HepG2 (cell line): ENCODE data around the gene TGM1. TPM values are rescaled to one million over a fixed set of nuclear protein-coding genes. Genes with fewer than 3 reads are reported as not detected.

ENCODE experiments used
- AHDC1 ChIP-seq: sonication (generic); formaldehyde crosslinking; IDR thresholded peaks from 2 replicates; pipeline ENCODE4 v1.5.1; 2020; ENCODE audit warnings: mild to moderate bottlenecking, missing genetic modification reagents, borderline replicate concordance
- CHD2 ChIP-seq: IDR thresholded peaks from 2 replicates; pipeline ENCODE4 v1.6.1; 2011; ENCODE audit warnings: low read depth, low read length, improper control_type of control experiment
- CHD4 ChIP-seq: fragments of 200-600 bp; sonication (generic); IDR thresholded peaks from 2 replicates; pipeline ENCODE4 v1.7.0; 2017; ENCODE audit warnings: mild to moderate bottlenecking, low read length, borderline replicate concordance
- CREB1 ChIP-seq, 2 experiments: fragments of 450-650 bp in 1 of 2; IDR thresholded peaks; 2 replicates each; pipeline ENCODE4 v1.6.1; 2016 to 2017; ENCODE audit warnings: control low read depth in 1 of 2, mild to moderate bottlenecking in 1 of 2, missing compliant biosample characterization in 1 of 2, missing genetic modification characterization in 1 of 2
- CREB3 ChIP-seq: sonication (generic); formaldehyde crosslinking; IDR thresholded peaks from 2 replicates; pipeline ENCODE4 v1.5.0; 2020; ENCODE audit warnings: missing genetic modification reagents
- KMT2B ChIP-seq: IDR thresholded peaks from 2 replicates; pipeline ENCODE4 v1.6.1; 2016; ENCODE audit warnings: missing genetic modification reagents, missing compliant biosample characterization
- MXD1 ChIP-seq: sonication (generic); formaldehyde crosslinking; IDR thresholded peaks from 2 replicates; pipeline ENCODE4 v1.4.0; 2020; ENCODE audit warnings: mild to moderate bottlenecking, missing genetic modification reagents
- PRDM10 ChIP-seq: sonication (generic); formaldehyde crosslinking; IDR thresholded peaks from 2 replicates; pipeline ENCODE4 v1.4.0; 2020; ENCODE audit warnings: low read depth, missing genetic modification reagents
- RCOR2 ChIP-seq: IDR thresholded peaks from 2 replicates; pipeline ENCODE4 v1.6.1; 2016; ENCODE audit warnings: missing biosample characterization, missing genetic modification reagents
- STAT5B ChIP-seq: sonication (generic); formaldehyde crosslinking; IDR thresholded peaks from 2 replicates; pipeline ENCODE4 v1.4.0; 2020; ENCODE audit warnings: missing genetic modification reagents
- TCF7L2 ChIP-seq: IDR thresholded peaks from 2 replicates; pipeline ENCODE4 v1.6.1; 2011; ENCODE audit warnings: mild to moderate bottlenecking, low read depth, low read length, moderate library complexity
- YY1 ChIP-seq: IDR thresholded peaks from 2 replicates; pipeline ENCODE4 v1.6.1; 2011; ENCODE audit warnings: low read length, low read depth, moderate library complexity, mild to moderate bottlenecking; ENCODE audit not compliant: insufficient read depth, insufficient replicate concordance
- ZNF256 ChIP-seq: sonication (generic); formaldehyde crosslinking; conservative IDR thresholded peaks from 2 replicates; pipeline ENCODE4 v1.4.0; 2020; ENCODE audit warnings: missing genetic modification reagents
- ZNF496 ChIP-seq: sonication (generic); formaldehyde crosslinking; IDR thresholded peaks from 2 replicates; pipeline ENCODE4 v1.8.1; 2023; ENCODE audit warnings: mild to moderate bottlenecking, moderate library complexity, missing genetic modification reagents; ENCODE audit not compliant: insufficient replicate concordance
- ZNF83 ChIP-seq: sonication (generic); formaldehyde crosslinking; IDR thresholded peaks from 2 replicates; pipeline ENCODE4 v1.4.0; 2020; ENCODE audit warnings: missing genetic modification reagents, mild to moderate bottlenecking, borderline replicate concordance
- ZNF841 ChIP-seq: sonication (generic); formaldehyde crosslinking; IDR thresholded peaks from 2 replicates; pipeline ENCODE4 v1.8.1; 2023; ENCODE audit warnings: missing genetic modification reagents, borderline replicate concordance
- ZSCAN25 ChIP-seq: sonication (generic); formaldehyde crosslinking; IDR thresholded peaks from 2 replicates; pipeline ENCODE4 v1.8.0; 2022; ENCODE audit warnings: mild to moderate bottlenecking, missing genetic modification reagents
- polyA plus RNA-seq, 8 experiments: library from polyadenylated mRNA; depleted of rRNA in 3 of 8; stranded (reverse) in 7 of 8; unstranded in 1 of 8; fragments of >200 nt; fragmentation: Illumina TruSeq in 4 of 8; extraction: Trizol in 4 of 8; gene quantifications; 2 replicates each; pipeline versions ENCODE4 v1.2.1 to v1.2.3, GENCODE V29; 2011 to 2016; ENCODE audit warnings: low read depth in 4 of 8, missing spikeins in 1 of 8, mixed read lengths in 1 of 8; ENCODE audit not compliant: insufficient read depth in 1 of 8
- total RNA-seq, 5 experiments: library from RNA; depleted of rRNA; stranded (reverse); fragments of >200 nt; fragmentation: Illumina TruSeq; extraction: Trizol; gene quantifications; 2 replicates each; pipeline ENCODE4 v1.2.3, GENCODE V29; 2016; ENCODE audit warnings: low read depth in 1 of 5

Gene TGM1
- total and polyA plus RNA-seq, 2 of the 13 experiments (the other 11 are each of a cell fraction or from before 2014, with no cell fraction given), result 3.2 to 10.6 TPM

GRCh38 chr14:24299255-24300191 is 36.5 kb upstream of the TGM1 start, which contains the start of the genes DHRS1 and NOP9 (continued):
- TF ChIP-seq AHDC1, result peak; percentile 75; the same call in 1 of the 2 replicates
- peak; percentile 68; the same call in 1 of the 2 replicates for TF ChIP-seq PRDM10
- peak; percentile 85 for TF ChIP-seq YY1
- peak; percentile 20; the same call in 1 of the 2 replicates for TF ChIP-seq RCOR2 (CRISPR knock-in tag)
- peak; percentile 100 for TF ChIP-seq KMT2B (CRISPR knock-in tag)
- peak; percentile 97 for TF ChIP-seq MXD1 (CRISPR knock-in tag)
- TF ChIP-seq ZNF496, result no peak
- peak; percentile 34 for TF ChIP-seq CHD2
- no peak for TF ChIP-seq TCF7L2
- 0 out of 2 replicates have a peak, but pooled peaks have one; percentile 17 for TF ChIP-seq CHD4
- TF ChIP-seq CREB1 (IDR thresholded peaks at IDR 0.05), result peak; percentile 100
- TF ChIP-seq CREB1 (CRISPR knock-in tag; IDR thresholded peaks at IDR 0.05), result no peak
- no peak; the same call in 1 of the 2 replicates for TF ChIP-seq ZNF83 (CRISPR knock-in tag)
- TF ChIP-seq ZNF841 (CRISPR knock-in tag), result no peak
- peak; percentile 90; the same call in 1 of the 2 replicates for TF ChIP-seq CREB3 (CRISPR knock-in tag)
- 0 out of 2 replicates have a peak, but pooled peaks have one; percentile 20 for TF ChIP-seq STAT5B
- TF ChIP-seq ZNF256, result peak; percentile 94
- peak; percentile 86 for TF ChIP-seq ZSCAN25 (CRISPR knock-in tag)
